IPS DF 6.9 (cell line): Measurements from ENCODE around the gene HOPX.
A peak's percentile ranks its signal among the peaks of the same experiment; 100 is the strongest.
"Not testable (repeated sequence)": the region's sequence is repeated elsewhere in the genome, so short reads cannot be mapped to it uniquely, and the experiment has no call there.

Source experiments
- DNase-seq: peaks from one replicate; pipeline ENCODE4 v3.0.0-alpha.2; 2013; ENCODE audit warnings: low read depth, low spot score
- H3K27ac ChIP-seq: one replicate; pipeline ENCODE4 v1.5.1; 2013; ENCODE audit warnings: low read length, control low read depth
- H3K27me3 ChIP-seq: 2 replicates; pipeline ENCODE4 v1.6.1; 2013; ENCODE audit warnings: mild to moderate bottlenecking, low read length; ENCODE audit not compliant: control insufficient read depth, insufficient read depth
- H3K36me3 ChIP-seq: 2 replicates; pipeline ENCODE4 v1.6.1; 2013; ENCODE audit warnings: low read length; ENCODE audit not compliant: control insufficient read depth, insufficient read depth
- H3K4me1 ChIP-seq: 2 replicates; pipeline ENCODE4 v1.6.1; 2013; ENCODE audit warnings: low read length; ENCODE audit not compliant: control insufficient read depth, insufficient read depth
- H3K4me3 ChIP-seq: 2 replicates; pipeline ENCODE4 v1.5.1; 2013; ENCODE audit warnings: mild to moderate bottlenecking, low read length
- H3K9me3 ChIP-seq: 2 replicates; pipeline ENCODE4 v1.6.1; 2013; ENCODE audit warnings: low read length, inconsistent platforms; ENCODE audit not compliant: control insufficient read depth, insufficient read depth
- WGBS: extraction: QIAGEN DNeasy Blood & Tissue Kit; methylation state at CpG from one replicate; pipeline ENCODE4 v1.1.7; 2013; ENCODE audit warnings: mixed read lengths, missing lambda C conversion rate; ENCODE audit not compliant: insufficient read length, insufficient coverage; 5-methylcytosine and 5-hydroxymethylcytosine counted together

The HOPX gene

DNA sequence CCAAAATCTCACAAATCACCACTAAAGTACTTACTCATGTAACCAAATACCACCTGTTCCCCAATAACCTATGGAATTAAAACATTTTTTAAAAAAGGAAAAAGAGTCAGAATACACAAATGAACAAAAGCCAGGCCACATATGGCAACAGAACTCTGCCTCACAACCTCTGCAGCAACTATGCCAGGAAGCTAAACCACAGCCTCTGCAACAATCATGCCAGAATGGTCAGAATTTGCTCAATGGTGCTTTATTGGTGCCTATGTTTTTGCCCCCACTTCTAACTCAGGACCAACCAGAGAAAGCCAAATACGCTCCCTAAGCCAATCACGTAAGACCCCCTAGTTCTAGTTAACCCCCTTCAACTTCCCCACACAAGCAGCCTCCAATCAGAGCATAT lies 69.6 kb downstream of the HOPX start:
- peaks cover 21% of the 10 kb centered on the region for H3K27me3 ChIP-seq
- no peak for DNase-seq
- no CpG with 5 or more reads among the region's 2 CpGs for WGBS
- H3K9me3 ChIP-seq = no peaks in the 10 kb centered on the region
- H3K4me1 ChIP-seq = no peaks in the 10 kb centered on the region
- H3K4me3 ChIP-seq = no peak overlapping the region
- H3K27ac ChIP-seq = no peak overlapping the region
- H3K36me3 ChIP-seq = no peaks in the 10 kb centered on the region

DNA sequence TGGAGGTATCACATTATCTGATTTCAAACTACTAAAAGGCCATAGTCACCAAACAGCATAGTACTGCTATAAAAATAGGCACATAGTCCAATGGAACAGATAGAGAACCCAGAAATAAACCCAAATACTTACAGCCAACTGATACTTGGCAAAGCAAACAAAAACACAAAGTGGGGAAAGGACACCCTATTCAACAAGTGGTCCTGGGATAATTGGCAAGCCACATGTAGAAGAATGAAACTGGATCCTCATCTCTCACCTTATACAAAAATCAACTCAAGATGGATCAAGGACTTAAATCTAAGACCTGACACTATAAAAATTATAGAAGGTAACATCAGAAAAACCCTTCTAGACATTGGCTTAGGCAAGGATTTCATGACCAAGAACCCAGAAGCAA lies 70.9 kb downstream of the HOPX start:
- not testable (repeated sequence) for H3K9me3 ChIP-seq, H3K4me3 ChIP-seq, H3K27ac ChIP-seq, H3K36me3 ChIP-seq, DNase-seq, H3K4me1 ChIP-seq
- H3K27me3 ChIP-seq = peaks cover 27% of the 10 kb centered on the region

GRCh38 chr4:56607926-56608325 lies 73.2 kb downstream of the HOPX start:
- no peaks in the 10 kb centered on the region for H3K9me3 ChIP-seq
- peaks cover 32% of the 10 kb centered on the region for H3K27me3 ChIP-seq
- no peaks in the 10 kb centered on the region for H3K4me1 ChIP-seq
- no peak overlapping the region for H3K4me3 ChIP-seq
- no peaks in the 10 kb centered on the region for H3K36me3 ChIP-seq
- DNase-seq = no peak
- H3K27ac ChIP-seq = no peak overlapping the region

DNA sequence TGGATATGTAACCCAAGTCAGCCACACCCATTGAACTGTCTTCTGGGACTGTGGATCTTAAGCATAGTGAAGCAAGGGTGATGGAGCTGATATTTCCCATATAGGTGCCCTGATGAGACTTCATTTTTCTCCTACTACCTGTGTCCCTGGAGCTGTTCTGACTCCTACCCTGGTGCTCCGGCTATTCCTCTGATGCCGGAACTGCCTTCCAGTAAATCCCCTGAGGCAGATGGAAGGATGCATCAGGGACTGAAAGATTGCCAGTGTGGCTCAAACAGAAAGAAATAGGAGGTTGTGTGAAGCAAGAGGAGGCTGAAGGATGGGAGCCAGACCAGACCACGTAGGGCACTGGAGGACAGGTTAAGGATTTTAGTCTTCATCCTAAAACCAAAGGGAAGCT lies 74.7 kb downstream of the HOPX start:
- Histone ChIP-seq H3K4me1 (no peaks in the 10 kb centered on the region), H3K9me3 (no peaks in the 10 kb centered on the region), H3K36me3 (no peaks in the 10 kb centered on the region), H3K27me3 (peaks cover 32% of the 10 kb centered on the region), H3K4me3 (no peak overlapping the region), H3K27ac (no peak overlapping the region)
- DNase-seq = no peak
- no CpG with 5 or more reads among the region's 3 CpGs for WGBS

- not testable (repeated sequence) for H3K27ac ChIP-seq, H3K4me1 ChIP-seq, H3K9me3 ChIP-seq, H3K36me3 ChIP-seq, H3K4me3 ChIP-seq
- WGBS = no CpG with 5 or more reads among the region's 4 CpGs
- H3K27me3 ChIP-seq = peaks cover 32% of the 10 kb centered on the region
- DNase-seq = peak; percentile 43
Measured at GRCh38 chr4:56605464-56605863, 75.6 kb downstream of the HOPX start.

DNA sequence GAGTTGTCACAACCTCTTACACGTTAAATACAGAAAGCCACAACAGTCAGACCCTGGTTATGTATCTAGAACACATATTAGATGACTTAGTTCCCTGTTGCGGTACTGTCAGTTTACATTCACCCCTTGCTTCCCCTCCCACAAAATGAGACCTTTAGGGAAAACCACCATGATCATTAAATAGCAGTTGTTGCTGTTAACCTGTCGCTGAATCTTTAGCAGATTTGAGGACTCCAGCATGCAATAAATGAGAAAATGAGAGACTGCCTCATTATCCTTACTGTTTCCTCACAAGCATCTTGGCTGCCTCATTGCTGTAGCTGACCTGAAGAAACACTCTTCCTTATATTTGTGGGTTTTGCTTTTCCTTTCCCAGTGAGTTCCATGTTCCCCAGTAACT lies 77.8 kb downstream of the HOPX start:
- Histone ChIP-seq H3K27ac (no peak overlapping the region), H3K4me1 (no peaks in the 10 kb centered on the region), H3K36me3 (no peaks in the 10 kb centered on the region), H3K9me3 (no peaks in the 10 kb centered on the region), H3K4me3 (no peak overlapping the region), H3K27me3 (peaks cover 26% of the 10 kb centered on the region)
- DNase-seq = no peak
- no CpG with 5 or more reads among the region's 3 CpGs for WGBS
